HL-60 (cell line): ENCODE data around the gene GFPT1.

Source experiments
- CTCF ChIP-seq: IDR thresholded peaks from one replicate; pipeline ENCODE4 v1.5.1; 2011; ENCODE audit warnings: low read length, control low read depth, inconsistent platforms; ENCODE audit not compliant: insufficient read depth
- POLR2AphosphoS5 ChIP-seq: IDR thresholded peaks from 2 replicates; pipeline ENCODE4 v1.6.1; 2012; ENCODE audit warnings: low read depth
- REST ChIP-seq: IDR thresholded peaks from 2 replicates; pipeline ENCODE4 v1.6.1; 2012; ENCODE audit warnings: low read depth; ENCODE audit not compliant: insufficient replicate concordance

GRCh38 chr2:69382547-69382946 lies 4.5 kb downstream of the GFPT1 start:
- no peak for TF ChIP-seq REST
- no peak for TF ChIP-seq CTCF
- TF ChIP-seq POLR2AphosphoS5: no peak
